Stimulated activated CD8-positive, alpha-beta memory T cell treated with anti-CD3 and anti-CD28 coated beads, Interleukin-15, amount 100 ng/mL, for 24 hours (primary cell): ENCODE results near the gene AHNAK.

Experiments
- DNase-seq: peaks from one replicate; pipeline ENCODE4 v3.0.0-alpha.2; 2020; ENCODE audit warnings: low read depth

AHNAK gene

GRCh38 chr11:62548545-62549335, 2.1 kb upstream of the AHNAK start:
- no peak for DNase-seq

GRCh38 chr11:62547691-62548281, 1.2 kb upstream of the AHNAK start:
- no peak for DNase-seq

- DNase-seq, result no peak
Observed at GRCh38 chr11:62546929-62547625, 471 bp upstream of the AHNAK start.

- DNase-seq, result no peak
Observed at GRCh38 chr11:62545437-62546243, 966 bp downstream of the AHNAK start.

GRCh38 chr11:62544581-62545436, 1.8 kb downstream of the AHNAK start:
- no peak for DNase-seq

- no peak for DNase-seq
Observed at GRCh38 chr11:62543680-62544444, 2.7 kb downstream of the AHNAK start.

- DNase-seq, result no peak
Observed at GRCh38 chr11:62542750-62543567, 3.6 kb downstream of the AHNAK start.

- no peak for DNase-seq
Observed at GRCh38 chr11:62542111-62542745, 4.4 kb downstream of the AHNAK start.

- no peak for DNase-seq
Observed at GRCh38 chr11:62540804-62541701, 5.6 kb downstream of the AHNAK start.

- DNase-seq, result no peak
Observed at GRCh38 chr11:62539238-62539925, 7.2 kb downstream of the AHNAK start.

GRCh38 chr11:62538470-62539237, 8.0 kb downstream of the AHNAK start:
- no peak for DNase-seq

GRCh38 chr11:62536301-62536957, 10.2 kb downstream of the AHNAK start:
- DNase-seq, result no peak

- DNase-seq, result no peak
Observed at GRCh38 chr11:62535802-62536201, 10.8 kb downstream of the AHNAK start.

GRCh38 chr11:62534779-62535545, 11.6 kb downstream of the AHNAK start:
- no peak for DNase-seq

- no peak for DNase-seq
Observed at GRCh38 chr11:62532096-62532495, 14.5 kb downstream of the AHNAK start.
